Spleen (tissue), 11 donors: ENCODE results near the gene CATSPERD. TPM values are rescaled to one million over a fixed set of nuclear protein-coding genes. Genes with fewer than 3 reads are reported as not detected.

Source experiments
- DNase-seq: peaks from one replicate; pipeline ENCODE4 v3.0.0-alpha.2; 2020
- H3K27ac ChIP-seq, 8 donors: fragments of 200-600 bp; sonication (generic) in 7 of 8; 1 replicate in 4 of 8; 2 replicates in 4 of 8; pipeline versions ENCODE4 v1.5.0 to v1.8.0; 2016 to 2021; ENCODE audit warnings: inconsistent platforms in 4 of 8, mild to moderate bottlenecking in 4 of 8, moderate library complexity in 1 of 8
- H3K27me3 ChIP-seq, 7 donors: fragments of 200-600 bp; sonication (generic) in 6 of 7; replicated peaks in 1 of 7; 1 replicate in 4 of 7; 2 replicates in 3 of 7; pipeline versions ENCODE4 v1.5.0 to v1.8.0; 2016 to 2021; ENCODE audit warnings: inconsistent platforms in 3 of 7, mild to moderate bottlenecking in 1 of 7
- H3K36me3 ChIP-seq, 6 donors: fragments of 200-600 bp; sonication (generic) in 5 of 6; 1 replicate in 4 of 6; 2 replicates in 2 of 6; pipeline versions ENCODE4 v1.5.0 to v1.8.0; 2016 to 2021; ENCODE audit warnings: inconsistent platforms in 2 of 6
- H3K4me1 ChIP-seq, 6 donors: fragments of 200-600 bp; sonication (generic) in 5 of 6; 1 replicate in 3 of 6; 2 replicates in 3 of 6; pipeline versions ENCODE4 v1.5.0 to v1.8.0; 2016 to 2021; ENCODE audit warnings: inconsistent platforms in 3 of 6
- H3K4me3 ChIP-seq, 8 donors: fragments of 200-600 bp; sonication (generic) in 7 of 8; 1 replicate in 4 of 8; 2 replicates in 4 of 8; pipeline versions ENCODE4 v1.5.0 to v1.8.0; 2016 to 2021; ENCODE audit warnings: inconsistent platforms in 4 of 8, mild to moderate bottlenecking in 4 of 8, moderate library complexity in 2 of 8
- H3K9me3 ChIP-seq, 8 donors: fragments of 200-600 bp; sonication (generic) in 7 of 8; 1 replicate in 4 of 8; 2 replicates in 4 of 8; pipeline versions ENCODE4 v1.5.0 to v1.8.0; 2016 to 2021; ENCODE audit warnings: inconsistent platforms in 4 of 8
- POLR2A ChIP-seq, 3 donors: fragments of 450-650 bp; IDR thresholded peaks; one replicate each; pipeline ENCODE4 v1.5.1; 2017; ENCODE audit warnings: antibody characterized with exemption in 3 of 3, mild to moderate bottlenecking in 1 of 3
- POLR2AphosphoS5 ChIP-seq, 3 donors: sonication (generic); formaldehyde crosslinking; IDR thresholded peaks; one replicate each; pipeline ENCODE4 v1.5.1; 2017; ENCODE audit warnings: antibody characterized with exemption in 3 of 3
- WGBS, 5 donors: extraction: QIAGEN DNeasy Blood & Tissue Kit in 3 of 5; methylation state at CpG; one replicate each; pipeline versions ENCODE4 v1.1.5 to v1.1.7; 2013 to 2018; 5-methylcytosine and 5-hydroxymethylcytosine counted together
- intact Hi-C: fragments of 100-400 bp; cut with DNase I; formaldehyde crosslinking; loops from one replicate; pipeline ENCODE4 v1.15.0; 2023; ENCODE audit warnings: low total_unique reads
- polyA plus RNA-seq, 3 donors: library from polyadenylated mRNA; stranded (reverse); fragments of 200-250 nt; gene quantifications; one replicate each; pipeline ENCODE4 v1.2.1, GENCODE V29; 2013
- total RNA-seq, 7 donors: library from RNA; depleted of rRNA in 3 of 7; stranded (reverse); fragments of >200 nt in 3 of 7; fragmentation: NEBNext Ultra II Directional in 4 of 7; extraction: Animal tissue kit (Norgen Biotek cat#: 25700) in 4 of 7; gene quantifications; one replicate each; pipeline versions ENCODE4 v1.1.0 to v1.2.1, GENCODE V29; 2016 to 2021
- TF ChIP-seq, protein P1 (sequence below), 11 experiments: fragments of 200-600 bp in 7 of 11; fragments of 450-650 bp in 4 of 11; sonication (generic) in 4 of 11; IDR thresholded peaks in 8 of 11; conservative IDR thresholded peaks in 3 of 11; 1 replicate in 7 of 11; 2 replicates in 4 of 11; pipeline versions ENCODE4 v1.4.0 to v1.8.0; 2016 to 2021; ENCODE audit warnings: antibody characterized with exemption in 11 of 11, inconsistent platforms in 4 of 11, mild to moderate bottlenecking in 1 of 11
- donor health status: healthy with polysubstance abuse.
- donor health status: DM: no; HTN: no; CAD: no; lungs with moderate emphysema.
- donor health status: DM: no; HTN: no; CAD: no.
- donor health status: Bipolar disorder and iron deficiency.
- donor health status: healthy.
- donor health status: DM: no; HTN: no; CAD: no.
- donor health status: DM: yes; HTN: yes; CAD: no.

CATSPERD gene
- total and polyA plus RNA-seq, 10 donors: not detected

DNA sequence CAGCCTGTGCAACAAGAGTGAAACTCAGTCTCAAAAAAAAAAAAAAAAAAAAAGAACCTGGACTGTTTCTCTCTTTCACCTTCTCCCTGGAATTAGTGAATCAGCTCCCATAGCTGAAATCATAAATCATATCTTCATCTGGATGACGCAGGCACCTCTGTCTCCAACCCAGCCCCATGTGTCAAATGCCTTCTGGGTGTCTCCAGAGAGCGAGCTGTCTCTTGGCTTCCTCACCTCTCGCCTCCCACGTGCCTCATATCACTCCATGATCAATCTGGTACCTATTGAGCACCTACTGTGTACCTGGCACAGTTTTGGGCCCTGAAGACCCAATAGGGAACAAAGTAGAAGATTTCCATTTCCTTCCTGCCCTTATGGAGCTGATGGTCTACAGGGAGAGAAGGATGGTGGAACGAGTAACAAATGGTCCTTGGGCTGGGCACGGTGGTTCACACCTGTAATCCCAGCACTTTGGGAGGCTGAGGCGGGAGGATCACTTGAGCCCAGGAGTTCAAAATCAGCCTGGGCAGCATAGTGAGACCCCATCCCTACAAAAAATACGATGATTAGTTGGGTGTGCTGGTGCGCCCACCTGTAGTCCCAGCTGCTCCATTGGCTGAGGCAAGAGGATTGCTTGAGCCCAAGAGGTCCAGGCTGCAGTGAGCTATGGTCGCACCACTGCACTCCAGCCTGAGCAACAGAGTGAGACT lies 37.1 kb upstream of the CATSPERD start:
- Histone ChIP-seq H3K27ac (no peak overlapping the region), H3K4me3 (no peak overlapping the region), H3K4me1 (peaks cover 19 to 55% (median 39%) of the 10 kb centered on the region in 6 donors), H3K36me3 (peaks cover 0 to 6% (median under 1%) of the 10 kb centered on the region in 6 donors), H3K27me3 (no peaks in the 10 kb centered on the region), H3K9me3 (no peaks in the 10 kb centered on the region)
- intact Hi-C loops: no loop called here
- WGBS, 5 donors: 91 to 95% (median 92%) methylated on average over 10 of the region's 10 CpGs
- TF ChIP-seq, protein P1, sequence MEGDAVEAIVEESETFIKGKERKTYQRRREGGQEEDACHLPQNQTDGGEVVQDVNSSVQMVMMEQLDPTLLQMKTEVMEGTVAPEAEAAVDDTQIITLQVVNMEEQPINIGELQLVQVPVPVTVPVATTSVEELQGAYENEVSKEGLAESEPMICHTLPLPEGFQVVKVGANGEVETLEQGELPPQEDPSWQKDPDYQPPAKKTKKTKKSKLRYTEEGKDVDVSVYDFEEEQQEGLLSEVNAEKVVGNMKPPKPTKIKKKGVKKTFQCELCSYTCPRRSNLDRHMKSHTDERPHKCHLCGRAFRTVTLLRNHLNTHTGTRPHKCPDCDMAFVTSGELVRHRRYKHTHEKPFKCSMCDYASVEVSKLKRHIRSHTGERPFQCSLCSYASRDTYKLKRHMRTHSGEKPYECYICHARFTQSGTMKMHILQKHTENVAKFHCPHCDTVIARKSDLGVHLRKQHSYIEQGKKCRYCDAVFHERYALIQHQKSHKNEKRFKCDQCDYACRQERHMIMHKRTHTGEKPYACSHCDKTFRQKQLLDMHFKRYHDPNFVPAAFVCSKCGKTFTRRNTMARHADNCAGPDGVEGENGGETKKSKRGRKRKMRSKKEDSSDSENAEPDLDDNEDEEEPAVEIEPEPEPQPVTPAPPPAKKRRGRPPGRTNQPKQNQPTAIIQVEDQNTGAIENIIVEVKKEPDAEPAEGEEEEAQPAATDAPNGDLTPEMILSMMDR (IDR thresholded peaks at IDR 0.05 in 8 of 11, conservative IDR thresholded peaks at IDR 0.05 in 3 of 11): no peak
- TF ChIP-seq POLR2A (IDR thresholded peaks at IDR 0.05) (no peak), POLR2AphosphoS5 (IDR thresholded peaks at IDR 0.05) (no peak)
- no peak for DNase-seq

DNA sequence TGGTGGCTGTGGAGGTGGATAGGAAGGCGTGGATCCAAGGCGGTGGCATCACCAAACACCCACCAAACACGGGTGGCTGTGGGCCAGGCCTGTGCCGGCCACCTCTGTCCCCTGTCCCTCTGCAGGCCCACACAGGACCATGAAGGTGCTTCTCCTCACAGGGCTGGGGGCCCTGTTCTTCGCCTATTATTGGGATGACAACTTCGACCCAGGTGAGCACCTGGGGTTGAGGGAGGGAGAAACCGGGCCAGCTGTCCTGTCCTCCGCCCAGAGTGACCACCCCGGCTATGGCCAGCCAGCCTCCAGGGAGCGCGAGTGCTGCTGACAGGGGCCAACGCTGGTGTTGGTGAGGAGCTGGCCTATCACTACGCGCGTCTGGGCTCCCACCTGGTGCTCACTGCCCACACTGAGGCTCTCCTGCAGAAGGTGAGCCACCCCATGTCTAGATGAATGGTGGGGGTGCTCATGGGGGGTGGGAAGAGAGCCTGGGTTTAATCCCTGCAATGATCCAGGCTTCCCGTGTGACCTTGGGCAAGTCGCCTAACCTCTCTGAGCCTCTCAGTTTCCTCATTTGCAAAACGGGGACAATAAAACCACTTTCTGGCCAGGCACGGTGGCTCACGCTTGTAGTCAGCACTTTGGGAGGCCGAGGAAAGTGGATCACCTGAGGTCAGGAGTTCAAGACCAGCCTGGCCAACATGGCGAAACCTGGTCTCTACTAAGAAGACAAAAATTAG lies 35.6 kb upstream of the CATSPERD start:
- no peak for DNase-seq
- TF ChIP-seq, protein P1 (IDR thresholded peaks at IDR 0.05 in 8 of 11, conservative IDR thresholded peaks at IDR 0.05 in 3 of 11): no peak
- TF ChIP-seq POLR2AphosphoS5 (IDR thresholded peaks at IDR 0.05): no peak
- no peak for TF ChIP-seq POLR2A (IDR thresholded peaks at IDR 0.05)
- no peaks in the 10 kb centered on the region for H3K36me3 ChIP-seq
- no peak overlapping the region for H3K4me3 ChIP-seq
- H3K9me3 ChIP-seq: no peaks in the 10 kb centered on the region
- intact Hi-C loops: no loop called here
- H3K27me3 ChIP-seq: no peaks in the 10 kb centered on the region
- H3K4me1 ChIP-seq: peaks cover 12 to 54% (median 33%) of the 10 kb centered on the region in 6 donors
- no peak overlapping the region for H3K27ac ChIP-seq
- 83 to 91% (median 86%) methylated on average over 15 to 22 of the region's 22 CpGs for WGBS, 5 donors

DNA sequence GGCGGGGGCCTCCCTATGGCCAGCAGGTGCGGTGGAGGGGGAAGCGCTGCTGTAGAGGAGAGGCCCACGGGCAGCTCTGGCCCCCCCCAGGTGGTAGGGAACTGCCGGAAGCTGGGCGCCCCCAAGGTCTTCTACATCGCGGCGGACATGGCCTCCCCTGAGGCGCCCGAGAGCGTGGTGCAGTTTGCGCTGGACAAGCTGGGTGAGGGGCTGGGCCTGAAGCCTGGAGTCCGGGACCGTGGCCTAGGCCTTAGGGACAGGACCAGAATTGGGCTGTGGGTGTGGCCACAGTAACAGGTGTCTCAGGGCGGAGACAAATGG lies 34.2 kb upstream of the CATSPERD start:
- Histone ChIP-seq H3K27ac (peak overlapping the region; percentile 67 to 95 (median 91)), H3K36me3 (peaks cover 0 to 1% (median 0%) of the 10 kb centered on the region in 6 donors), H3K4me1 (peaks cover 8 to 55% (median 35%) of the 10 kb centered on the region in 6 donors), H3K27me3 (no peaks in the 10 kb centered on the region), H3K4me3 (peak overlapping the region in 7 of 8 donors; percentile 62 to 91 (median 71)), H3K9me3 (no peaks in the 10 kb centered on the region)
- intact Hi-C loops: no loop called here
- no peak for DNase-seq
- 5 to 31% (median 8%) methylated on average over 11 to 16 of the region's 16 CpGs for WGBS, 5 donors
- TF ChIP-seq, protein P1 (IDR thresholded peaks at IDR 0.05 in 8 of 11, conservative IDR thresholded peaks at IDR 0.05 in 3 of 11): no peak
- no peak for TF ChIP-seq POLR2A (IDR thresholded peaks at IDR 0.05)
- TF ChIP-seq POLR2AphosphoS5 (IDR thresholded peaks at IDR 0.05): no peak
